Mucosa of rectum (tissue), 2 donors: Measurements from ENCODE around the gene ZSWIM2.

Experiments used
- H3K27ac ChIP-seq, 2 donors: one replicate each; pipeline ENCODE4 v1.7.0; 2013; ENCODE audit warnings: inconsistent platforms in 2 of 2, low read depth in 2 of 2, low read length in 2 of 2
- H3K27me3 ChIP-seq, 2 donors: one replicate each; pipeline ENCODE4 v1.7.0; 2013; ENCODE audit warnings: low read length in 2 of 2; ENCODE audit not compliant: control insufficient read depth in 2 of 2, insufficient read depth in 2 of 2
- H3K36me3 ChIP-seq, 2 donors: one replicate each; pipeline ENCODE4 v1.7.0; 2013; ENCODE audit warnings: low read length in 2 of 2; ENCODE audit not compliant: control insufficient read depth in 2 of 2, insufficient read depth in 2 of 2
- H3K4me1 ChIP-seq, 2 donors: one replicate each; pipeline ENCODE4 v1.7.0; 2013; ENCODE audit warnings: low read length in 2 of 2, mild to moderate bottlenecking in 1 of 2; ENCODE audit not compliant: control insufficient read depth in 2 of 2, insufficient read depth in 2 of 2
- H3K4me3 ChIP-seq, 2 donors: one replicate each; pipeline ENCODE4 v1.7.0; 2013; ENCODE audit warnings: low read length in 2 of 2
- H3K9ac ChIP-seq, 2 donors: one replicate each; pipeline ENCODE4 v1.7.0; 2013; ENCODE audit warnings: low read length in 2 of 2, low read depth in 1 of 2, mild to moderate bottlenecking in 1 of 2
- H3K9me3 ChIP-seq, 2 donors: one replicate each; pipeline ENCODE4 v1.7.0; 2013; ENCODE audit warnings: low read length in 2 of 2; ENCODE audit not compliant: control insufficient read depth in 2 of 2
- donor health status: healthy.
- donor health status: Normal muscosa, but diverticular disease.

The ZSWIM2 gene

DNA sequence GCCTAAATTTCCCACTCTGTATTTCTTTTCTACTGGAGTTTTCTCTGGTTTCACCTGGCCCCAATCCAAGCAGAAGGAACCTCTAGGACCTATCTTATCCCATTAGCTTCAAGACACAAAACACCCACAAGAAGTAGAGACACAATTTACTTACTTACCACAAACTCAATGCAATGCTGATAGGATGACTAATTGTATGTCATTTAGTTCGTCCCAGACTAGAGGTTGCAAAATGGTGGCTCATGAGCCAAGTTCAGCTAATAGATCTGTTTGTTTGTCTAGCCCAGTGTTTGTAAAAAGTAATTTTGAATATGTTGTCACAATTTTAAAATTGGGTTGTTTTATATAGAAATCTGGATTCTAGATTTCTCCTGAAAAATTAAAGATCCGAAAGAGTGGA lies 34.7 kb upstream of the ZSWIM2 start:
- H3K36me3 ChIP-seq: no peaks in the 10 kb centered on the region
- H3K4me3 ChIP-seq: no peak overlapping the region
- H3K27me3 ChIP-seq: no peaks in the 10 kb centered on the region
- H3K4me1 ChIP-seq: no peaks in the 10 kb centered on the region
- H3K9me3 ChIP-seq: no peaks in the 10 kb centered on the region
- H3K27ac ChIP-seq: no peak overlapping the region
- H3K9ac ChIP-seq: no peak overlapping the region

DNA sequence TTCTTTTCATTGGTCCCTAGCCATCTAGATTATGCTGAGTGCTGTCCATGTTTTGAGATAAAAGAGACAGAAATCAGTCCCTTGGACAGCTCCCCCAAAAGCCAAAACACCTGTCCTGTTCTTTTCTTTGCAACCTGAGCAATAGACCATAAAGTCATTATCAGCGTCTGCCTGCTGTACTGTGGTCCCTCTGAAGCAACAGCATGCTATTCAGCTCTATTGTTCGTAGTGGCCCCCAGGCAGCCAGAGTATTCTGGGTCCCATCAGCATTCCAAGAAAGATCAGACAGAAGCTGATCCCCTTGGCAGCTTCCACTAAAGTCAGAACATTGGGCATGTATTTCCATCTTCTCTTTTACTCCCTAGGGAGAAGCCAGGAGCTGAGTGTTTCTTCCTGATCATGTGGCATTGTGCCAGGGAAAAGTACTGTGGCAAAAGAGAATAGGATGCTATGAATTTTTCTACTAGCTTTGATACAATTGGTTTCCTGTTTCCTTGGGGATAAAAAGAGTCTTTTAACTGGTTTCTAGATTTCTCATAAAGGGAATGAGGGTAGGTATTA lies 33.6 kb upstream of the ZSWIM2 start:
- no peaks in the 10 kb centered on the region for H3K27me3 ChIP-seq
- no peak overlapping the region for H3K9ac ChIP-seq
- H3K9me3 ChIP-seq: no peaks in the 10 kb centered on the region
- H3K4me3 ChIP-seq: no peak overlapping the region
- H3K4me1 ChIP-seq: no peaks in the 10 kb centered on the region
- no peaks in the 10 kb centered on the region for H3K36me3 ChIP-seq
- H3K27ac ChIP-seq: no peak overlapping the region

DNA sequence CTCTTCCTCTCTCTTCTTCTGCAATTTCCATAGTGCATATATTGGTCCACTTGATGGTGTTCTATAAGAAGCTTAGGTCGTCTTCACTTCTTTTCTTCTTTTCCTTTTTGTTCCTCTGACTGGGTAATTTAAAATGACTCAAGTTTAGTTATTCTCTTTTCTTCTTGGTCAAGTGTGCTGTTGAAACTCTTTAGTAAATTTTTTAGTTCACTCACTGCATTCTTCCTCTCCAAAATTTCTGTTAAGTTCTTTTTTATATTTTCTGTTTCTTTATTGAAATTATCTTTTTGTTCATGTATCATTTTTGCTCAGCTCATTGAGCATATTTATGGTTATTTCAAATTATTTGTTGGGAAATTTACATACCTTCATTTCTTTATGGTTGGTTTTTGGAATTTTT lies 32.7 kb upstream of the ZSWIM2 start:
- Histone ChIP-seq H3K9me3 (no peaks in the 10 kb centered on the region), H3K27me3 (no peaks in the 10 kb centered on the region), H3K36me3 (no peaks in the 10 kb centered on the region), H3K4me1 (no peaks in the 10 kb centered on the region), H3K4me3 (no peak overlapping the region), H3K9ac (no peak overlapping the region), H3K27ac (no peak overlapping the region)

DNA sequence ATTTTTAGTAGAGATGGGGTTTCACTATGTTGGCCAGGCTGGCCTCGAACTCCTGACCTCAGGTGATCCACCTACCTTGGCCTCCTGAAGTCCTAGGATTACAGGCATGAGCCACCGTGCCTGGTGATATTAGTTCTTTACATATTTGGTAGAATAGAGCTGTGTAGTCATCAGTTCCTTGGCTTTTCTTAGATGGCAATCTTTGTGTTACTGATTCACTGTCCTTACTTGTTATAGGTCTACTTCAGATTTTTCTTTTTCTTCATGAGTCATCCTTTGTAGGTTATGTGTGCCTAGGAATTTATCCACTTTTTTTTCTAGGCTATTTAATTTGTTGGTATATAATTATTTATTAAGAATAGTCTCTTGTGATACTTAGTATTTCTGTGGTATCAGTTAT lies 30.3 kb upstream of the ZSWIM2 start:
- Histone ChIP-seq H3K27me3 (no peaks in the 10 kb centered on the region), H3K4me1 (no peaks in the 10 kb centered on the region), H3K9me3 (no peaks in the 10 kb centered on the region), H3K36me3 (no peaks in the 10 kb centered on the region), H3K9ac (no peak overlapping the region), H3K27ac (no peak overlapping the region), H3K4me3 (no peak overlapping the region)

DNA sequence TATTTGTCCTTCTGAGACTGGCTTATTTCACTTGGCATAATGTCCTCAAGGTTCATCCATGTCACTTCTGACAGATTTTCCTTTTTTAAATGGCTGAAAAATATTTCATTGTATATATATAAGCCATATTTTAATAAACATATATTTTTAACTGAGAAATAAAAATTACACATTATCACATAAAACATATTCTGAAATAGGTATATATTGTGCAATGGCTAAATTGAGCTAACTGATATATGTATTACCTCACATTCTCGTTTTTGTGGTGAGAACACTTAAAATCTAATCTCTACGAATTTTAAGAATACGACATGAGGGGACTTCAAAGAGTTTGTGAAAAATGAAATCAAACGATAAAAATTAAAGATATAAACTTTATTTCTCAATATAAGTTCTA lies 25.7 kb upstream of the ZSWIM2 start:
- Histone ChIP-seq H3K4me1 (no peaks in the 10 kb centered on the region), H3K9me3 (no peaks in the 10 kb centered on the region), H3K27me3 (no peaks in the 10 kb centered on the region), H3K27ac (no peak overlapping the region), H3K4me3 (no peak overlapping the region), H3K9ac (no peak overlapping the region), H3K36me3 (no peaks in the 10 kb centered on the region)

DNA sequence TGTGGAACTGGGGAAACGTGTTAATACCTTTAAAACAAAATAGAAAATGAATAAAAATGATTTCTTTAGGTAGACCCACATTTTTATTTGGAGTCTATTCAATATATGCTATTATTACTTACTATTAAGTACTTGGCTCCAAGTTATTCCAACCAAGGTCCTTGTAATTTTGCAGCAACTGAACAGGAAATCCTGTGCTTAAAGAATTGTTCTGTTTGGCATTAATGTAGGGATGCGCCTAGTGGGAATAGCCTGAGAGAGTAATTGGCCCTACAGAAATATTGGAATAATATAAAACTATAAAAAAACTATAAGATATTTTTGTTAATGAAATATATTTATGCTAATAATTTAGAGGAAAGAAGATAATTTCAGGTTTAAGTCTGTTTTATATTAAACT lies 22.9 kb upstream of the ZSWIM2 start:
- Histone ChIP-seq H3K27ac (no peak overlapping the region), H3K9ac (no peak overlapping the region), H3K9me3 (no peaks in the 10 kb centered on the region), H3K4me3 (no peak overlapping the region), H3K27me3 (no peaks in the 10 kb centered on the region), H3K36me3 (no peaks in the 10 kb centered on the region), H3K4me1 (no peaks in the 10 kb centered on the region)

DNA sequence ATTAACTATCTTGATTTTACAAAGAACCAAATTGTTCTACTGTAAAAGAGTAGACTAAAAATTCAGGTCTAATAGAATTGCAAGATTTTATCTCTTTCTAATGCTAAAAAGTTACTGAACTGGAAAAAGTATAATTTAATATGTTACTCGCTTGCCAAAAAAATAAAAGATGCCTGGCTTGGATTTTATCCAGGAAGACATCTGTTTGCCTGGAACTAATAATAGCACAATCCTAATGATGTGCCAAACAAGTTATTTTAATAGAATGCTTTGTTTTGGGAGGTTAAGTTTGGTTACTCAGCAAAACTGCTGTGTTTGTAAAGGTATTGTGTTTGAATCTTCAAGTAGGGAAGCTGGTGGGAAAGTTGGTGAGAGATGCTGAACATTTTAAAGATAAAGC lies 19.4 kb upstream of the ZSWIM2 start:
- Histone ChIP-seq H3K4me3 (no peak overlapping the region), H3K27me3 (no peaks in the 10 kb centered on the region)

DNA sequence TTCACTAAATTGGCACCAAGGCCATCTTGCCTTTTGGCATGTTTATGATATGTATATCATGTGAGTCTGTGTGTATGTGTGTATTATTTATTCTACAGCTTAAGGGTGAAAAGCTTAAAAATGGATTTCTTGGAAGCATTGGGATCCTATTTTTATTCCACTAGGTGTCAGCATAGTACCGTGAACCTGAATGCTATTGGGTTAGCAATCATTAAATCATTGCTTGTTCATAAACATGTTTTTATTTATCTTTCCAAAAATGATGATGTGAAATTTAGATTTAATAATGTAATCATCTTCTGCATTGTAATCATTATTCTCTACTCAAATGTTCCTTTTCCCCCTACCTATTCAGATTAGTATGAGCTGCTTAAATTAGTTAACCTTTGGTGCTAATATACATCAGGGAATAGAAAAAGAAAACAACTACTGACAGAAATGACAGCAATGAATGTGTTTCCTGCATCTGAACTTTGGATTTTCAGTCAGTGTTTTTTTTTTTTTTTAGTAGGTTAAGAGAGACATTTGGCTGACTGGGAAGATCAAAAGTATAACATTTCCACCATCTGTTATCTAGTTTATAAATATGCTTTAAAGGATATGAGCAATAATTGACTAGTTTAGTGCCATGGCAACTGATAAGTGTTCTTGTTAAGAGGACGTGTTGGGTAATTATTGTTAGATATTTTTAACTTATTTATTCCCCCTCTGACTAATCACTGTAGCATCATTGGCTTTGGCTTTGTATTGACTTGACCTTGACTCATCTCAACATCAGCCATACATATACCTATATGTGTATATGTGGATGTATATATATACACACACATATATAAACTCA lies 14.1 kb upstream of the ZSWIM2 start:
- Histone ChIP-seq H3K4me1 (no peaks in the 10 kb centered on the region), H3K9me3 (no peaks in the 10 kb centered on the region), H3K9ac (no peak overlapping the region), H3K4me3 (no peak overlapping the region), H3K27me3 (no peaks in the 10 kb centered on the region), H3K27ac (no peak overlapping the region), H3K36me3 (no peaks in the 10 kb centered on the region)

More for the DNA sequence above, 19.4 kb upstream of the ZSWIM2 start:
- no peaks in the 10 kb centered on the region for H3K4me1 ChIP-seq
- H3K9ac ChIP-seq: no peak overlapping the region
- H3K27ac ChIP-seq: no peak overlapping the region
- no peaks in the 10 kb centered on the region for H3K9me3 ChIP-seq
- no peaks in the 10 kb centered on the region for H3K36me3 ChIP-seq

DNA sequence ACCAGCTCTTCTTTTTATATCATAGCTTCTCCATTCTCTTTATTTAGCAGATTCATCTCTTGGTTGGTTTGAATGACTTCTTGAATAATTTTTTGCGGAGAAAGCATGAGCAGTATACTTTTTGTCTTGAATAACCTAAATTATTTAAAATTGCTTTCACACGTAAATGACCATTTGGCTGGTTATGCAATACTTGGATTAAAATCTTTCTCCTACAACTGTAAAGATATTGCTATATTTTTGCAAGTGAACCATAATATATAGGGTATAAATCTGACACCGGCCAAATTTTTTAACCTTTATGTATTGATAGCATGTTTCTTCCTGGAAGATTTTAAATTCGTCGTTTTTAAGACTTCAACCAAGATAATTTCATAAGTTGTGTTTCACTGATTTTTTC lies 6.2 kb upstream of the ZSWIM2 start:
- Histone ChIP-seq H3K9ac (no peak overlapping the region), H3K27ac (no peak overlapping the region), H3K9me3 (no peaks in the 10 kb centered on the region), H3K27me3 (no peaks in the 10 kb centered on the region), H3K4me1 (no peaks in the 10 kb centered on the region), H3K36me3 (no peaks in the 10 kb centered on the region), H3K4me3 (no peak overlapping the region)

DNA sequence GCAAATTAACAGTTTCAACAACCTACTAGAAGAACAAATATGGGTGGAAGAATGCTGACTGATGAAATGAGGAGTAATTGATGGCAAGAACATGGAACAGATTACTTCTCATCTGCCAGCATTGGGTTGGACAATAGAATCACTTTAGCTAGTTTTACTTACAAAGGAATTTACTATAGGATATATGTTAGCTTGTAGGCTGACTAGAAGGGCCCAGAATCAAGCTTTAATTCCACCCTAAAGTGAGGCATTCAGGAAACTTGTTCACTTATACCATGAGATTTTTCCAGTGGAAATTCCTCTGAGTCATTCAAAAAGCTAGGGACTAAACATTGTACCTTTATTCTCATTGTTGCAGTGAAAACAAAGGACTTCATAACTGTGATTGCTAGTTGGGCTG lies 5.0 kb upstream of the ZSWIM2 start:
- H3K27me3 ChIP-seq: no peaks in the 10 kb centered on the region
- H3K9me3 ChIP-seq: no peaks in the 10 kb centered on the region
- H3K36me3 ChIP-seq: no peaks in the 10 kb centered on the region
- no peak overlapping the region for H3K9ac ChIP-seq
- no peak overlapping the region for H3K27ac ChIP-seq
- H3K4me3 ChIP-seq: no peak overlapping the region
- H3K4me1 ChIP-seq: no peaks in the 10 kb centered on the region
